Ecto neural progenitor cell (in vitro differentiated cells): ENCODE measurements around the gene FANCC.

Source experiments
- DNase-seq: peaks from one replicate; pipeline ENCODE4 v3.0.0-alpha.2; 2018; ENCODE audit warnings: low spot score

Gene FANCC

GRCh38 chr9:95143591-95144561, 173.6 kb downstream of the FANCC start:
- no peak for DNase-seq

DNA sequence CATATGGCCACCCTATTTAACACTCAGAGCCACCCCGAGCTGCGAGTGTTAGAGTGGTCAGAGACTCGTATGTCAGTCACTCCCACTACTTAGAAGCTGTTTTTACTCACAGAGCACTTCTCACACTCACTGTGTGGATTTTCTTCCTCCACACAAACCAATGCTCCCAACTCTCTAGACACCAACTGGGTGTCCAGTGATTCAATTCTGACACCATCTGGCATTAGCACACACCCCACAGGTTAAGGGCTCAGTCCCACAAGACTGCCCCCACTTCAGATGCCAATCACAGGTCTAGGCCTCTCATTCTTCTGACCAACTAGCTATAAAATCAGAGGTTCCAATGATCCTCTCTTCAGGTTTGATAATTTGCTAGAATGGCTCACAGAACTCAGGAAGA, 174.8 kb downstream of the FANCC start:
- no peak for DNase-seq

DNA sequence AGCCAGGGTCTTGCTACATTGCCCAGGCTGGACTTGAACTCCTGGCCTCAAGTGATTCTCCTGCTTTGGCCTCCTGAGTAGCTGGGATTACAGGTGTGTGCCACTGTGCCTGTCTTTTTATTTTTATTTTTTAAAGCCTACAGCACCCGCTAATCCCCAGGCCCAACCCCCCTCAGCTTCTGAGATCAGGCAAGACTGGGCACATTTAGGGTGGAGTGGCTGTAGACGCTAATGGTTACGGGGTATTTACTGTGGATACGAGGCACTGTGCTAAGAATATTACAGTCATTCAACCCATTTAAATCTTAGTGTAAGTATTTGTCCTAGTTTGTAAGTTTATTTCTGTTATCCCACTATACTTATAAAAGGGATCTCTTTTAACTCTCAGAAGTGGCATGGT, 175.2 kb downstream of the FANCC start:
- DNase-seq = no peak

DNA sequence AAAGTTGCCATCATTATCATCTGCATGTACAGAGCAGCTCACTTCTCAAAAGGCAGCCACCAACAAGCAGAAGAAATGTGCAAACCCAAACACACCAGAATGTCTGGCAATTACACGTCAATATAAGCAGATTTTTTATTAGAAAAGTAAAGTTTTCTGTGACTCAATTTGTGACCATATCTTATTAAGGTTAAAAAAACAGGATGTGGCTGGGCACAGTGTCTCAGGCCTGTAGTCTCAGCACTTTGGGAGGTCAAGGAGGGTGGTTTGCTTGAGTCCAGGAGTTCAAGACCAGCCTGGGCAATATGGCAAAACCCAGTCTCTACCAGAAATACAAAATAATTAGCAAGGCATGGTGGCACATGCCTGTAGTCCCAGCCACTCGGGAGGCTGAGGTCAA, 176.7 kb downstream of the FANCC start:
- no peak for DNase-seq

DNA sequence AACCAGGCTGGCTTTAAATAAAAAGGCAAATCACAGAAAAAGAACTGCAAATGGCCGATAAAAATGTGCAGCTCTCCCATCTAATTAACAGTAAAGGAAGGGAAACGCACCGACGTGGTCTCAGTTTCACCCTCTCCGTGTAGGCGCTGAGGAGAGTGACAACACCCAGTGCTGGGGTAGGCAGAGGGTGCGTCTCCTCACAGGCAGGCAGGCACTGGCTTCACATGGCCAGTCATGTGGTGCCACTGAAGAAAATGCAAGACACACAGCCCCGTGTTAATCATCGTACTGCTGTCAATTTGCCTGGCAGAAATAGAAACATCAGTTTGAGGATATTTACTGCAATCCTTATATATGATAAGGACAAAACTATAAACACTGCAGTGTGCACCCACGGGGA, 178.4 kb downstream of the FANCC start:
- no peak for DNase-seq

- no peak for DNase-seq
These were observed 179.0 kb downstream of the FANCC start for GRCh38 chr9:95138474-95138873.

DNA sequence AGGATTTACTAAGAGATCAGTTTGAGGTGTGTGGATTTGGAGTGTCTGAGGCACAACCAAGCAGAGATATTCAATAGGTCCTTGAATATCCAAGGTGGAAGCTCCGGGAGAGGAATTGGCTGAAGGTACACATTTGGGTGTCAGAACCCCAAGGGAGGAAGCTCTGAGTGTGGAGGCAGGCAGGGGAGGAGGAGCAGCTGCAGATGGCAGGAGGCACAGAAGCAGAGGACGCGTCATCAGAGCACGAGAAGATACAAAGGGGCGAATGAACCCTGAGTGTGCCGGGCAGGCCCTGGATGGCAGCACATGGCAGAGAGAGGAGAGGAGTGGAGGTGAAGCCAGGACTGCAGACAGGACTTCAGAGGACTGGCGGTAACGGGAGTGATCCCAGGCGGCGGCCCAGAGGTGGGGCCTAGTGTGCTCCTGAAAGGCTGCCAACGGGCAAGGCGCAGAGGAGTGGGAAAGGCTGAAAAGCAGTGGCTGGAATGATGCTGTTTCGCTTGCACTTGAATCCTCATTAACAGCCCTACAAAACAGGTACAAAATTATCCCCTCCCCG, 179.8 kb downstream of the FANCC start:
- DNase-seq = no peak

- no peak for DNase-seq
These were observed 181.8 kb downstream of the FANCC start for GRCh38 chr9:95135756-95136155.

GRCh38 chr9:95134457-95134881, 183.0 kb downstream of the FANCC start:
- no peak for DNase-seq

GRCh38 chr9:95133325-95133705, 184.2 kb downstream of the FANCC start:
- DNase-seq = no peak

- DNase-seq = no peak
These were observed 184.9 kb downstream of the FANCC start for GRCh38 chr9:95132366-95133324.

DNA sequence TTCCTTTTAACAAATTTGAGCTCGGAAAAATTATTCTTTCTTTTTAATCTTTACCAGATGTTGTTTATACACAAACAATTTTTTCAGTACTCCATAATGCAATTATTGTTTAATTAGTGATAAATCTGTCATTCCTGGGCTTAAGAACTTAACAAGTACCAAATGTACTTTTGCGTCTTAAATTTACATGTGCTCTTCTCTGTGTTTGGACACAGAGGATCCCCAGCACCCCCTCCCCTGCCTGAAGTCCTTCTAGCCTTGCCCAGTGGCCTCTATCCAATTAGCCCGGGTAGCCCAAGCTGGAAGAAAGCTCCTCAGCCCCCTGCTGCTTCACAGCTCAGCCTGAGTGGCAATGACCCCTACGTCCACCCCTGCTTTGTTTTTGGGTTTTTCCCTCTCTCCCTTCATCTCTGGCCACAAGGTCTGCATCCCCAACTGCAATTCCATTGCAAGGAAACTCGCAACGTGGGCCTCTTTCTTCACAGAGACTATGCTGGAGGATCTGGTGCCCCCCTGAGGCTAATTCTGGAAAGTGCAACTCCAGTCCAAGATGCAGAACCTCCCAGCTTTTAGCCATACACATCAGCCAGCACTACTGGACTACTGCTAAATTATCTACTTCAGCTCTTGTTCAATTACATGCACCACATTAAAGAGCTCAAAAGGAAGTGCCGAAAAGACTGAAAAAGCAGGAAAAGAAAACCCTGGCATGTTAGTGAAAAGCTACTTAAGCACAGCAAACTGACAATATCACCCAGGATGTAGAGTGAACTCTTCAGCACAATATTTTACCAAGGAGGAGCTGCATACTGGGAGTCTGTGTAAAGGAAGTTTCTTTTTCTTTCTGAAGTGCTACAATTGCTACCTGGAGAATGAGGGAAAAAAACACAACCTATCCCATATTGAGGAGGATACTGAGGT, 186.2 kb downstream of the FANCC start:
- DNase-seq = peak; percentile 74

DNA sequence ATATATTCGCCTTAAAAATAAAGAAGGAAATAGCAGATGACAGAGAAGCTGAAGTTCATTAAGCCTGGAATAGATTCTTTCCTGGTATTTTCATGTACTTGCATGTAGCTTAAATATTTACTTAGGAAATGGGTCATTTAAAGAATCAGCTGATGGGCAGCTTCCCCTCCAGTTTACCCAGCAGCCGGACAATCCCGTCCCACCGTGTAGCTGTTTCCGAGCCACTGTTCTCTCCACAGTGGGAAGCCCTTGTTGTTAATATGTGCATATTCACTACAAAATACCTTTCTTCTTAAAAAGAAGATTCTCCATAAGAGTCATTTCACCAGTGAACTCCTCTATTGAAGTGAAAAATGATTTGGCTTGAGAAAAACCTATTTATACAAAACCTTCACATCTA, 187.0 kb downstream of the FANCC start:
- DNase-seq = no peak

DNA sequence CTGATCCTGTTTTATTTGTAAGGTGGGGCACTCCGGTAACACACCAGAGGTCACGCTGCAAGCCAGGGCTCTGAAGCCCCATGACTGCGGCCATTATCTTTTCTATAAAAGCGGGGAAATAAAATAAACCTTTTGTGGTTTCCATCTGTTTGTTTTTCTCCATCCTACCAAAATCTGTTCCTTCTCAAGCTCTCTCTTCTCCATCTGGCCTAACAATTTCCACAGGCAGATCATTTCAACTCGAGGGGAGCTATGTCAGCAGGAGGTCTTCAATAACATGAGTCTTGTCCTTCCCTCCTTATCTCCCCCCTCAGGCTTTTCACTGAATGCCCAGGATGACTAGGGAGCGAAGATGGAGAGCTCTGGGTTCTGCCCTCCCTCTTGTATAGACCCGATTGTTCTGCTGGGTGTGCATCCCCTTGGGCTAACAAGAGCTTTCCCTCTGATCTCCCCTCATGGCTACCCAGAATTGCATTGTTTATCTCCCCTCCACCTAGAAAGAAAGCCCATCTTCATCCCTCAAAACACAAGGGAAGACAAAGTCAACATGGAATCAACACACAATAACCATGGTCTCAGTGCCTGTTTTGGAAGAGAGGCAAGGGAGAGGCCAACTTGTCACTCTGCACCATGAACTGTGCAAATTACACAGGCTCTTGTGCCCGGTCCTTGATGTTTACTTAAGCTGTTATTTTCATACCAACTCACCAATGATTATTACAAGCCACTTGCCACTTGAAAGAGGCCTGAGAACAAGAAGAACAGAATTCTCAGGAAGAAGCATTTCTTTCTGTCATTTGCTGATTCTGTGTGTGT, 187.8 kb downstream of the FANCC start:
- DNase-seq = no peak

GRCh38 chr9:95128177-95128524, 189.4 kb downstream of the FANCC start:
- DNase-seq = no peak

DNA sequence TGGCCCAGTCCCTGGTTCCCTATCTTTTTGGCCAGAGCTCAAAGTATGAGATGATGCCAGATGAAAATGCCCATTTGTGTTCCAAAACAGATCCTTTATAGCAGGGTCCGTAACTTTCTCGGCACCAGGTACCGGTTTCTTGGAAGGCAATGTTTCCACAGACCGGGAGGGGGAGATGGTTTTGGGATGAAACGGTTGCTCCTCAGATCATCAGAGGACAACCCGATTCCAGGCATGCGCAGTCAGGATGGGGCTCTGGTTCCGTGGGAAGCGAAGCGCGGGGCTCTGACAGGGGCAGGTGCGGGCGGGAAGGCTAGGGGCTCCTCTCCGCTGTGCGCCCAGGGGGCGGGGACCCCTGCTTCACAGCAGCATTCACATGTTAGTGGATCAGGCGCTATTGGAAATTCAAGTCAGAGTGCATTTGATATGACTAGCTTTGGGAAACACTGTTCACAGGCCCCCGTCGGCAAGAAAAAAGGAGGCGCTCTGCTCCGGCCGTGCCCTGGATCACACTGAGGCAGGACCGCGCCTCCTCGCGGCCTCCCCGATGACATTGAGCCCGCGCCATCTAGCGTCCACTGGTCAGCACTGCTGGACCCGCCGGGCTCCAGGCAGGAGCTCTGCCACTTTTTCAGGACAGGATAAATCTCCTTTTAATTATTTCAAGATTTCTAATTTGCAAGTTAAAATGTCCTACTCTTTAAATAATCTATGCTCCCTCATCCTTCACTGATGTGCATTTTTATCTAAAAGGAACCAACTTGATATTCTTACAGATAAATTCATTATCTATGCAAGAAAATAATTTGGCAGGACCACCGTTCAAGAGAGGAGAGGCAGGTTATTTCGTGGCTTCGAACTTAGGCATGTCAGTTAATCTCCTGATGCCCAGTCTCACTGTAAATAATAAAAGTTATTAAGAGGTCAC, 190.0 kb downstream of the FANCC start:
- peak; percentile 90 for DNase-seq

DNA sequence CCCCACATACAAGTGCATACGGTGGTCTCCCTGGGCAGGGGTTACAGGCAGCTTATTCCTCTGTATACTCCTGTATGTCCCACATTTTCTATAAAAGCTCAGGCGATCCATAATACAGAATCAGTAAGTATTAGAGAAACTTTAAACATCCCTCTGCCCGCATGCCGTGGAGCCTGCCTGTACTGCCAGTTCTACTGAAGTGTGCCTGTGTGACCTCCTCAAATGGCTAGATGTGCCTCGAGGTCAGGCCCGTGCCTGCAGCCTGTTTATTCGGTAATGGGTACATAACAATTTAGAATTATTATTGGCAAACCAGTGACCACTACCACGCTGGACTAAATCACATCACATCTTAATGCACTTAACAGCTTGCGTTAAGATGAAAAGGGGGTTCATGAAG, 190.8 kb downstream of the FANCC start:
- no peak for DNase-seq

- no peak for DNase-seq
These were observed 191.9 kb downstream of the FANCC start for GRCh38 chr9:95125652-95126051.

- DNase-seq = no peak
These were observed 192.7 kb downstream of the FANCC start for GRCh38 chr9:95124582-95125367.
